Muscle of back (tissue), 11 donors: Measurements from ENCODE around the gene KRTAP26-1. TPM values are rescaled to one million over a fixed set of nuclear protein-coding genes. Genes with fewer than 3 reads are reported as not detected.
A peak's percentile ranks its signal among the peaks of the same experiment; 100 is the strongest.

Experiments used
- DNase-seq, 3 donors: peaks; one replicate each; pipeline versions ENCODE4 v3.0.0 to v3.0.0-alpha.2; 2013
- polyA plus RNA-seq, 10 donors: library from polyadenylated mRNA; unstranded; fragments of 120-200 nt; gene quantifications; one replicate each; pipeline ENCODE4 v1.2.1, GENCODE V29; 2013; ENCODE audit not compliant: insufficient read length in 10 of 10

The KRTAP26-1 gene
- polyA plus RNA-seq, 10 donors: not detected

DNA sequence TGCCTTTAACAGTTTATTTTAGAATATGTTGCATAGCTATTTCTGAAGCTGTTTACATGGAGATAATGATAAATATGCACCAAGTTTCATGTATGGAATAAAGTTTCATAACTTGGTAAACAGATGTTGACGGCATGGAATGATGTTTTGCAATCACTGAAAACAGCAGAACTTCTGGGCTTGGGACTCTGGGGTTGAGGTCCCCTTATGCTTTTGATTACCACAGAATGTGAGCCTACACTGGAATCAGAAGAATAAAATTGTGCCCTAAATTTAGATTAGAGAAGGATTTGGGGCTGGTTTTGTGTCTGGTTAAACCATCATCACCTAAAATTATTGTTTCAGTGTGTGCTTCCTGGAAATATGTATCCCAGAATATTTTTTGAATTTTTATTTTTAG, 48.5 kb downstream of the KRTAP26-1 start:
- DNase-seq: peak; percentile 10 to 69 (median 22)

DNA sequence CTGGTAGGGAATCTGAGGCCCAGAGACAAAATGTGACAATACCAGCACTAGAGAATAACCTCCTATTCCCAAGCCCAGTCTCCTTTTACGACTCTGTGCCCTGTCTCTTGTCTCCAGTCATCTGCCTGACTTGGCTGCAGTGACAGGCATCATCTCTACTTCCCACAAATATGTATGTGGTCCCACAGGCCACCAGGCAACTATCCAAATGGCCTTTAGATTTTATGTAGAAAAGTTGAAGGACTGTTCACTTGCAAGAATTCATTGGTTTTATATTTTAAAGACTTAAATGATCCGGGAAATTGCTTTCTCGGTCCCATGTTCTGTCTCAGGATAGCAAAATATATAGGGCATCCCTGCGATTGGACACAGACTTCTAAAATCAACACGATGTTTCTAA, 49.0 kb downstream of the KRTAP26-1 start:
- peak; percentile 7 to 59 (median 29) for DNase-seq

DNA sequence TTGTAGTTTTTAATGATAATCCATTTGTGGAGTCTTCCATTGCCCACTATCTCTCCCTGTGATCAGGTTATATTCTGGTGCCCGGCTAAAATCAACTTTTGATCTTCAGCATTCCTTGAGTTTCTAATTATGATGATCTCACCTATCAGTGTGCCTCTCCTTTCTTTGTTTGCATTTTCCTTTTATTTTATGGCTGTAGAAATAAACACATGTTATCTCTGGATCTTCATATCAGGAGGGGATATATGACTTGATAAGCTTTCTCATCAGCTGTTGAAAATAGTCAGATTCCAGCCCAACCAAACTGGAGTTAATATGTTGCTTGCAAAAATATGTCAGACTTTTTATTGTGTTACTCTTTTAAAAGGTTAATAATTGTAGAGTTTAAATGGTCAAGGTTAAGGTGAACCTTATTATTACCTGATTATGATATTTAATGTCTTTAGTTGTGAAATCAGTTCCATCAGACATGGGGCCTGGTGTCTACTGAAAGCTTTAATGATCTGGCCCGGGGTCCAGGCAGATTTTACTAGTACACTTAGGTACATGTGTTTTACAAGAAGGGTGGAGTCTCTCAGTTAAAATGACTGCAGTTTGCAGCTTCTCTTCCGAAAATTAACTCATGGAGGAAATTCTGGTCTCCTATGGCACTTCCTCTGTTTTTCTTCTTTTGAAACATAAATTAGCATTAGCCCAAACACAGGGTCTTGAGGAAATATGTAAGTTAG, 50.1 kb downstream of the KRTAP26-1 start:
- no peak for DNase-seq

Other genes with a start within 250 kb of the KRTAP26-1 start
- gene CLDN17, start 153.5 kb downstream of the KRTAP26-1 start, polyA plus RNA-seq: not detected
- gene CLDN8, start 104.2 kb downstream of the KRTAP26-1 start, polyA plus RNA-seq: 1 to 10 TPM in 2 of 10 donors, not detected in 8; 3.2 to 6.4 TPM
- gene KRTAP24-1, start 37.4 kb downstream of the KRTAP26-1 start, polyA plus RNA-seq: not detected
- gene KRTAP25-1, start 30.8 kb downstream of the KRTAP26-1 start, polyA plus RNA-seq: not detected
- gene KRTAP27-1, start 17.4 kb upstream of the KRTAP26-1 start, polyA plus RNA-seq: not detected
- gene KRTAP23-1, start 28.3 kb upstream of the KRTAP26-1 start, polyA plus RNA-seq: not detected
- not detected for gene KRTAP13-2, start 52.0 kb upstream of the KRTAP26-1 start, polyA plus RNA-seq
- not detected for gene KRTAP13-1, start 75.7 kb upstream of the KRTAP26-1 start, polyA plus RNA-seq
- not detected for gene KRTAP13-3, start 105.6 kb upstream of the KRTAP26-1 start, polyA plus RNA-seq
- not detected for gene KRTAP13-4, start 109.9 kb upstream of the KRTAP26-1 start, polyA plus RNA-seq
- not detected for gene KRTAP15-1, start 120.0 kb upstream of the KRTAP26-1 start, polyA plus RNA-seq
- gene KRTAP19-1, start 160.1 kb upstream of the KRTAP26-1 start, polyA plus RNA-seq: not detected
- gene KRTAP19-2, start 167.1 kb upstream of the KRTAP26-1 start, polyA plus RNA-seq: not detected
- not detected for gene KRTAP19-3, start 171.7 kb upstream of the KRTAP26-1 start, polyA plus RNA-seq
- not detected for gene KRTAP19-4, start 176.8 kb upstream of the KRTAP26-1 start, polyA plus RNA-seq
- gene KRTAP19-5, start 181.8 kb upstream of the KRTAP26-1 start, polyA plus RNA-seq: not detected
- gene KRTAP19-6, start 221.5 kb upstream of the KRTAP26-1 start, polyA plus RNA-seq: not detected
- gene KRTAP19-7, start 241.0 kb upstream of the KRTAP26-1 start, polyA plus RNA-seq: not detected